Left ventricle myocardium inferior (tissue), 1 donor: Measurements from ENCODE around the gene LAMB4. TPM values are rescaled to one million over a fixed set of nuclear protein-coding genes. Genes with fewer than 3 reads are reported as not detected.
A peak's percentile ranks its signal among the peaks of the same experiment; 100 is the strongest.

Source experiments
- DNase-seq: peaks from one replicate; pipeline ENCODE4 v3.0.0-alpha.2; 2020
- H3K27ac ChIP-seq: fragments of 200-600 bp; replicated peaks from 2 replicates; pipeline ENCODE4 v1.8.0; 2021
- H3K27me3 ChIP-seq: fragments of 200-600 bp; 2 replicates; pipeline ENCODE4 v1.8.0; 2021; ENCODE audit warnings: low read depth
- H3K36me3 ChIP-seq: fragments of 200-600 bp; 2 replicates; pipeline ENCODE4 v1.8.0; 2021
- H3K4me1 ChIP-seq: fragments of 200-600 bp; 2 replicates; pipeline ENCODE4 v1.8.0; 2021
- H3K4me3 ChIP-seq: fragments of 200-600 bp; 2 replicates; pipeline ENCODE4 v1.8.0; 2021; ENCODE audit warnings: mild to moderate bottlenecking, moderate library complexity
- H3K9me3 ChIP-seq: fragments of 200-600 bp; replicated peaks from 2 replicates; pipeline ENCODE4 v1.8.0; 2021
- CTCF ChIP-seq: fragments of 200-600 bp; IDR thresholded peaks from 2 replicates; pipeline ENCODE4 v1.8.0; 2021; ENCODE audit warnings: antibody characterized with exemption, mild to moderate bottlenecking, borderline replicate concordance
- intact Hi-C: fragments of 100-400 bp; cut with micrococcal nuclease; formaldehyde crosslinking; loops from one replicate; pipeline ENCODE4 v1.11.0; 2022
- total RNA-seq: library from RNA; stranded (reverse); fragmentation: NEBNext Ultra II Directional; extraction: Animal tissue kit (Norgen Biotek cat#: 25700); gene quantifications from one replicate; pipeline ENCODE4 v1.2.1, GENCODE V29; 2021
- donor health status: DM: no; HTN: yes; CAD: no; lungs with severe emphysema.

Gene LAMB4
- total RNA-seq, 1 donor from 2014 or later: 0.33 TPM

GRCh38 chr7:108094346-108094745 is 35.8 kb downstream of the LAMB4 start:
- H3K27me3 ChIP-seq: no peaks in the 10 kb centered on the region
- H3K36me3 ChIP-seq: no peaks in the 10 kb centered on the region
- no peak for TF ChIP-seq CTCF
- peak overlapping the region; percentile 40 for H3K4me3 ChIP-seq
- H3K27ac ChIP-seq: peak overlapping the region; percentile 73
- no peaks in the 10 kb centered on the region for H3K9me3 ChIP-seq
- DNase-seq: no peak
- intact Hi-C loops: no loop called here
- H3K4me1 ChIP-seq: peaks cover 27% of the 10 kb centered on the region

GRCh38 chr7:108093851-108094331 is 36.3 kb downstream of the LAMB4 start:
- no peak for TF ChIP-seq CTCF
- no peak for DNase-seq
- no peaks in the 10 kb centered on the region for H3K27me3 ChIP-seq
- no peaks in the 10 kb centered on the region for H3K36me3 ChIP-seq
- peaks cover 27% of the 10 kb centered on the region for H3K4me1 ChIP-seq
- H3K4me3 ChIP-seq: no peak overlapping the region
- H3K9me3 ChIP-seq: no peaks in the 10 kb centered on the region
- intact Hi-C loops: no loop called here
- peak overlapping the region; percentile 73 for H3K27ac ChIP-seq

- Histone ChIP-seq H3K9me3 (no peaks in the 10 kb centered on the region), H3K4me1 (peaks cover 27% of the 10 kb centered on the region), H3K36me3 (no peaks in the 10 kb centered on the region), H3K27ac (peak overlapping the region; percentile 73), H3K4me3 (no peak overlapping the region), H3K27me3 (no peaks in the 10 kb centered on the region)
- TF ChIP-seq CTCF: no peak
- DNase-seq: no peak
- intact Hi-C loops: no loop called here
Measured at GRCh38 chr7:108093341-108093740, 36.8 kb downstream of the LAMB4 start.

GRCh38 chr7:108091461-108091831 is 38.7 kb downstream of the LAMB4 start:
- no peaks in the 10 kb centered on the region for H3K36me3 ChIP-seq
- H3K27ac ChIP-seq: no peak overlapping the region
- no peaks in the 10 kb centered on the region for H3K27me3 ChIP-seq
- TF ChIP-seq CTCF: no peak
- intact Hi-C loops: no loop called here
- H3K9me3 ChIP-seq: no peaks in the 10 kb centered on the region
- peaks cover 27% of the 10 kb centered on the region for H3K4me1 ChIP-seq
- no peak overlapping the region for H3K4me3 ChIP-seq
- no peak for DNase-seq

- intact Hi-C loops: no loop called here
Measured at GRCh38 chr7:108090791-108091460, 39.2 kb downstream of the LAMB4 start.

More at GRCh38 chr7:108090791-108091460, 39.2 kb downstream of the LAMB4 start:
- H3K9me3 ChIP-seq: no peaks in the 10 kb centered on the region
- DNase-seq: no peak
- no peak for TF ChIP-seq CTCF
- no peaks in the 10 kb centered on the region for H3K36me3 ChIP-seq
- no peak overlapping the region for H3K27ac ChIP-seq
- no peaks in the 10 kb centered on the region for H3K27me3 ChIP-seq
- no peak overlapping the region for H3K4me3 ChIP-seq
- H3K4me1 ChIP-seq: peaks cover 27% of the 10 kb centered on the region
